NB4 (cell line): ENCODE results near the gene DNAH11.

Experiments
- POLR2A ChIP-seq: IDR thresholded peaks from 2 replicates; pipeline ENCODE4 v1.6.1; 2011; ENCODE audit warnings: mild to moderate bottlenecking; ENCODE audit not compliant: insufficient read length; ENCODE audit errors: extremely low read depth
- TF ChIP-seq, protein P1 (sequence below): IDR thresholded peaks from one replicate; pipeline ENCODE4 v1.5.1; 2012; ENCODE audit warnings: low read depth, low read length

DNA sequence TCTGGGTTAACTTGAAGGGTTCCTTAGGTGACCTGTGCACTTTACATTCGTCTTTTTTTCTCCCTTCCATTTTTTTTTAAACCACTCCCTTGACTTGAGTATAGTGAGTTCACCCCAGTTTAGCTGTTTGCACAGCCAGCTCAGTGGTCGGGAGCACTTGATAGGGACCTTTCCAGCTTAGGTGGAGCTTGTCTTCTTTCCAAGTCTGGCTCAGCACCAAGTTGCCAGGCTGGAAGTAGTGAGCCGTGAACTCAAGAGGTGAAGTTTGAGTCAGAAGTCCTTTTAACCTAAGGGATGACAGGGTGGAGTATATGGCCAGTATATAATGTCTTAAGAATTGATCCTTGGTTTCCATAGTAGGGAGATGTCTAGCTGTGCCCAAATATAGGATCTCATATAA lies 7.2 kb downstream of the DNAH11 start:
- no peak for TF ChIP-seq POLR2A
- TF ChIP-seq, protein P1, sequence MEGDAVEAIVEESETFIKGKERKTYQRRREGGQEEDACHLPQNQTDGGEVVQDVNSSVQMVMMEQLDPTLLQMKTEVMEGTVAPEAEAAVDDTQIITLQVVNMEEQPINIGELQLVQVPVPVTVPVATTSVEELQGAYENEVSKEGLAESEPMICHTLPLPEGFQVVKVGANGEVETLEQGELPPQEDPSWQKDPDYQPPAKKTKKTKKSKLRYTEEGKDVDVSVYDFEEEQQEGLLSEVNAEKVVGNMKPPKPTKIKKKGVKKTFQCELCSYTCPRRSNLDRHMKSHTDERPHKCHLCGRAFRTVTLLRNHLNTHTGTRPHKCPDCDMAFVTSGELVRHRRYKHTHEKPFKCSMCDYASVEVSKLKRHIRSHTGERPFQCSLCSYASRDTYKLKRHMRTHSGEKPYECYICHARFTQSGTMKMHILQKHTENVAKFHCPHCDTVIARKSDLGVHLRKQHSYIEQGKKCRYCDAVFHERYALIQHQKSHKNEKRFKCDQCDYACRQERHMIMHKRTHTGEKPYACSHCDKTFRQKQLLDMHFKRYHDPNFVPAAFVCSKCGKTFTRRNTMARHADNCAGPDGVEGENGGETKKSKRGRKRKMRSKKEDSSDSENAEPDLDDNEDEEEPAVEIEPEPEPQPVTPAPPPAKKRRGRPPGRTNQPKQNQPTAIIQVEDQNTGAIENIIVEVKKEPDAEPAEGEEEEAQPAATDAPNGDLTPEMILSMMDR: no peak
